Measurements from ENCODE around the gene MYO1D. TPM values are rescaled to one million over a fixed set of nuclear protein-coding genes. Genes with fewer than 3 reads are reported as not detected.

The MYO1D gene
- total RNA-seq, 1 experiment from 2014 or later, result 23.5 TPM

DNA sequence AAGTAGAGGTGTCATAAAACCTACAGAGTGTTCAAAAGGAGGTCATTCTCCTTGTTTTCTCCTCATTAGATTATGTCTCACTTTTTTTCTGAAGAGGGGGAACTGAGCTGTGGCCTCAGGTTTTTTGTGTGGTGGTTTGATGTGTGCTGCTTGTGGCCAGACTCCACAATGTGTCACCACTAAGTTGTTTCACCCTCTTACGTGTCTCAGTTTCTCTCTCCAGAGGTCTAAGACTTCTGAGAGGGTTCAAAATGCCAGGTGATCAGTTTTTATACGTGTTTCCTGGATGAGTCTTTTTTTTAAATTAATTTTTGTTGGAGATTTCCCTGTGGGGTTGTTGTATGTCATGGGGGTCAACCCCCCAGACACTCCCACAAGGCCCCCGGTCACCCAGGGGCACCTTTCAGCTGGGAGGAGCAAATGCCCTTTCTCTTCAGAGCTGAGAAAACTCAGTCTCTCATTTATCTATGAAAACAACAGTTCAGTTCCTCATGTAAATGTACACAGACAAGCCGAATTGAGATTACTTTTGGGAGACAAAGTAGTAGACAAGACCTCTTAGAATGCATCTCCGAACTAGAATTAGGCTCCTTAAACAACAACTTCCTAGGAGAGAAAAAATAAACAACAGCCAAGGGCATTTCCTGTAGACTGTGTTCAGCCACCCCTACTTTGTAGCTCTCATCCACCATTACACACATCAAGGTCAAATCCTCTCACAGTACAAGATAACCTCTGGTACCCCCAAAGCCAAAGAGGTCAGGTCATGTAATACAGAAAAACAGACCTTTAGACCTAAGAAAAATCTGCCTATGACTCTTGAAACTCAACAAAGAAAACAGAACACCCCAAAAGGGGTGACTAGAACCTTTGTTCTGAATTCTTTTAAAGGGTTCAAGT lies 27.1 kb upstream of the MYO1D start:
- no peak overlapping the region for H2AFZ ChIP-seq (ENCODE audit: low read length)
- no peaks in the 10 kb centered on the region for H3K36me3 ChIP-seq (ENCODE audit: low read depth, low read length)
- H3K4me3 ChIP-seq (ENCODE audit: low read length), result no peak overlapping the region
- no peak for TF ChIP-seq EZH2phosphoT487 (IDR thresholded peaks at IDR 0.05; ENCODE audit: borderline replicate concordance, low read length)
- no peak for TF ChIP-seq CTCF (conservative IDR thresholded peaks at IDR 0.05; ENCODE audit: low read depth, low read length)
- TF ChIP-seq EZH2 (IDR thresholded peaks at IDR 0.05; ENCODE audit: low read length, unreplicated experiment), result no peak
- ATAC-seq (no peak), DNase-seq (no peak)
- H3K79me2 ChIP-seq (ENCODE audit: low read length), result no peaks in the 10 kb centered on the region
- H3K4me2 ChIP-seq (ENCODE audit: low read length), result no peak overlapping the region
- no peaks in the 10 kb centered on the region for H4K20me1 ChIP-seq (ENCODE audit: low read length)
- intact Hi-C loops (cut with micrococcal nuclease), result no loop called here
- H3F3A ChIP-seq (ENCODE audit: low read length, unreplicated experiment), result no peaks in the 10 kb centered on the region
- no TSS peak for BruUV-seq (replicated peaks)
- 0 out of 2 replicates have a peak, but pooled peaks cover 3% of the 10 kb centered on the region for H3K9me3 ChIP-seq (ENCODE audit: low read length)
- H3K27me3 ChIP-seq (ENCODE audit: low read length), result no peaks in the 10 kb centered on the region
- no peak overlapping the region for H3K27ac ChIP-seq (ENCODE audit: low read length)
- ChIA-PET POLR2A (ENCODE audit: unreplicated experiment) (no interaction called here), CTCF (interaction anchor here (0.6 kb wide), 1 partner anchor 24 kb away, joined by 3 read pairs; the partner anchor contains the start of gene TMEM98)
- H3K9me2 ChIP-seq (replicated peaks; ENCODE audit: low read length), result no peaks in the 10 kb centered on the region
- H3K4me1 ChIP-seq (ENCODE audit: insufficient read depth, low read length), result no peaks in the 10 kb centered on the region
- no peak overlapping the region for H3K9ac ChIP-seq (ENCODE audit: low read length)

DNA sequence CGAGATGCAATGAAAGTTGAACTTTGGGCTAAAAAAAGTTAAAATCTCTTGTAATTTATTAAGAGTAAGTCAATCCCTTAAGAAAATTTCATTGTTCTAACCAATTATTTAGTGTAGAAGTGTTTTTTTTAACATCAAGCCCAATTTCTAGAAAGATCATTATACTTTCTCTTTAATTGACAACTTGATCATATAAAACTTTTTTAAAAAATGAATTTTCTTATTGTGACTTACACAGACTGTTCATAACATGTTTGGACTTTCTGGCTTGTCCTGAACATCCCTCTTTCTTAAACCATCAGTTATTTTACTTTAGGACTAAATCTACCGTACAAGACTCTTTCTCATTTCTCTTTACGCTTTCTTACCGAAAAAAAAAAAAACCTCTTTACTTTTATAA lies 24.8 kb upstream of the MYO1D start:
- H3K27ac ChIP-seq (ENCODE audit: low read length), result no peak overlapping the region
- ChIA-PET POLR2A (ENCODE audit: unreplicated experiment) (no interaction called here), CTCF (no interaction called here)
- H4K20me1 ChIP-seq (ENCODE audit: low read length), result no peaks in the 10 kb centered on the region
- H3K4me2 ChIP-seq (ENCODE audit: low read length), result no peak overlapping the region
- no peaks in the 10 kb centered on the region for H3F3A ChIP-seq (ENCODE audit: low read length, unreplicated experiment)
- no peak for TF ChIP-seq EZH2 (IDR thresholded peaks at IDR 0.05; ENCODE audit: low read length, unreplicated experiment)
- TF ChIP-seq EZH2phosphoT487 (IDR thresholded peaks at IDR 0.05; ENCODE audit: borderline replicate concordance, low read length), result no peak
- no peak for TF ChIP-seq CTCF (conservative IDR thresholded peaks at IDR 0.05; ENCODE audit: low read depth, low read length)
- no peak overlapping the region for H3K4me3 ChIP-seq (ENCODE audit: low read length)
- 0 out of 2 replicates have a peak, but pooled peaks cover 3% of the 10 kb centered on the region for H3K9me3 ChIP-seq (ENCODE audit: low read length)
- no peaks in the 10 kb centered on the region for H3K9me2 ChIP-seq (replicated peaks; ENCODE audit: low read length)
- no peak for ATAC-seq
- BruUV-seq (replicated peaks), result no TSS peak
- intact Hi-C loops (cut with micrococcal nuclease), result no loop called here
- no peaks in the 10 kb centered on the region for H3K4me1 ChIP-seq (ENCODE audit: insufficient read depth, low read length)
- DNase-seq, result no peak
- H3K9ac ChIP-seq (ENCODE audit: low read length), result no peak overlapping the region
- no peaks in the 10 kb centered on the region for H3K79me2 ChIP-seq (ENCODE audit: low read length)
- H3K27me3 ChIP-seq (ENCODE audit: low read length), result no peaks in the 10 kb centered on the region
- no peaks in the 10 kb centered on the region for H3K36me3 ChIP-seq (ENCODE audit: low read depth, low read length)
- H2AFZ ChIP-seq (ENCODE audit: low read length), result no peak overlapping the region
